ENCODE measurements around the gene HBEGF.

The HBEGF gene

GRCh38 chr5:140382866-140383265 lies 36.5 kb upstream of the HBEGF start:
- H3K27me3 ChIP-seq (replicated peaks in 2 of 5; ENCODE audit: control insufficient read depth in 4 of 5, insufficient read depth in 5 of 5, low read length in 4 of 5): no peaks in the 10 kb centered on the region
- CTCF ChIA-PET: interaction anchor here (0.6 to 3.1 kb wide), 2 partner anchors 10 to 13 kb away, joined by 4 to 15 read pairs; no protein-coding TSS in a partner anchor
- no peak overlapping the region for H3K27ac ChIP-seq (ENCODE audit: insufficient read depth in 1 of 2, low read depth in 1 of 2, low read length in 2 of 2, poor library complexity in 1 of 2, severe bottlenecking in 2 of 2)
- no peaks in the 10 kb centered on the region for H3K36me3 ChIP-seq (ENCODE audit: control insufficient read depth in 4 of 4, insufficient read depth in 4 of 4, low read length in 3 of 4)
- H3K9me3 ChIP-seq (ENCODE audit: control extremely low read depth in 1 of 5, control insufficient read depth in 4 of 5, insufficient read depth in 2 of 5, low read depth in 1 of 5, low read length in 4 of 5): no peaks in the 10 kb centered on the region
- H3K4me3 ChIP-seq (ENCODE audit: control insufficient read depth in 1 of 7, extremely low read depth in 1 of 7, insufficient read depth in 4 of 7, low read depth in 2 of 7, low read length in 6 of 7): no peak overlapping the region
- POLR2A ChIA-PET: no interaction called here
- H3K4me1 ChIP-seq (ENCODE audit: control extremely low read depth in 1 of 4, control insufficient read depth in 4 of 4, insufficient read depth in 4 of 4, low read length in 3 of 4): no peaks in the 10 kb centered on the region
- no peak for DNase-seq

- 100% methylated on average over 1 of the region's 1 CpG for WGBS (ENCODE audit: insufficient coverage)
- POLR2A ChIA-PET: no interaction called here
Measured at GRCh38 chr5:140381972-140382371, 35.6 kb upstream of the HBEGF start.

GRCh38 chr5:140381351-140381750 lies 34.9 kb upstream of the HBEGF start:
- POLR2A ChIA-PET: no interaction called here
- no peak overlapping the region for H3K4me3 ChIP-seq (ENCODE audit: control insufficient read depth in 1 of 7, extremely low read depth in 1 of 7, insufficient read depth in 4 of 7, low read depth in 2 of 7, low read length in 6 of 7)
- no peaks in the 10 kb centered on the region for H3K4me1 ChIP-seq (ENCODE audit: control extremely low read depth in 1 of 4, control insufficient read depth in 4 of 4, insufficient read depth in 4 of 4, low read length in 3 of 4)
- DNase-seq: no peak
- CTCF ChIA-PET: interaction anchor here (3.1 kb wide), 1 partner anchor 8 kb away, joined by 15 read pairs; no protein-coding TSS in a partner anchor
- H3K36me3 ChIP-seq (ENCODE audit: control insufficient read depth in 4 of 4, insufficient read depth in 4 of 4, low read length in 3 of 4): no peaks in the 10 kb centered on the region
- H3K27me3 ChIP-seq (replicated peaks in 2 of 5; ENCODE audit: control insufficient read depth in 4 of 5, insufficient read depth in 5 of 5, low read length in 4 of 5): no peaks in the 10 kb centered on the region
- no CpG with 5 or more reads among the region's 4 CpGs for WGBS (ENCODE audit: insufficient coverage)
- H3K27ac ChIP-seq (ENCODE audit: insufficient read depth in 1 of 2, low read depth in 1 of 2, low read length in 2 of 2, poor library complexity in 1 of 2, severe bottlenecking in 2 of 2): no peak overlapping the region
- H3K9me3 ChIP-seq (ENCODE audit: control extremely low read depth in 1 of 5, control insufficient read depth in 4 of 5, insufficient read depth in 2 of 5, low read depth in 1 of 5, low read length in 4 of 5): no peaks in the 10 kb centered on the region

More at GRCh38 chr5:140381972-140382371, 35.6 kb upstream of the HBEGF start:
- Histone ChIP-seq H3K4me3 (ENCODE audit: control insufficient read depth in 1 of 7, extremely low read depth in 1 of 7, insufficient read depth in 4 of 7, low read depth in 2 of 7, low read length in 6 of 7) (no peak overlapping the region), H3K4me1 (ENCODE audit: control extremely low read depth in 1 of 4, control insufficient read depth in 4 of 4, insufficient read depth in 4 of 4, low read length in 3 of 4) (no peaks in the 10 kb centered on the region), H3K9me3 (ENCODE audit: control extremely low read depth in 1 of 5, control insufficient read depth in 4 of 5, insufficient read depth in 2 of 5, low read depth in 1 of 5, low read length in 4 of 5) (no peaks in the 10 kb centered on the region), H3K27ac (ENCODE audit: insufficient read depth in 1 of 2, low read depth in 1 of 2, low read length in 2 of 2, poor library complexity in 1 of 2, severe bottlenecking in 2 of 2) (no peak overlapping the region), H3K36me3 (ENCODE audit: control insufficient read depth in 4 of 4, insufficient read depth in 4 of 4, low read length in 3 of 4) (no peaks in the 10 kb centered on the region), H3K27me3 (replicated peaks in 2 of 5; ENCODE audit: control insufficient read depth in 4 of 5, insufficient read depth in 5 of 5, low read length in 4 of 5) (no peaks in the 10 kb centered on the region)
- CTCF ChIA-PET: interaction anchor here (0.6 to 3.1 kb wide), 2 partner anchors 9 to 14 kb away, joined by 4 to 15 read pairs; no protein-coding TSS in a partner anchor
- no peak for DNase-seq

GRCh38 chr5:140372971-140373487 lies 26.6 kb upstream of the HBEGF start:
- Histone ChIP-seq H3K27ac (ENCODE audit: insufficient read depth in 1 of 2, low read depth in 1 of 2, low read length in 2 of 2, poor library complexity in 1 of 2, severe bottlenecking in 2 of 2) (no peak overlapping the region), H3K4me1 (ENCODE audit: control extremely low read depth in 1 of 4, control insufficient read depth in 4 of 4, insufficient read depth in 4 of 4, low read length in 3 of 4) (peaks cover 0 to 4% (median 1%) of the 10 kb centered on the region in 4 experiments), H3K4me3 (ENCODE audit: control insufficient read depth in 1 of 7, extremely low read depth in 1 of 7, insufficient read depth in 4 of 7, low read depth in 2 of 7, low read length in 6 of 7) (no peak overlapping the region), H3K9me3 (ENCODE audit: control extremely low read depth in 1 of 5, control insufficient read depth in 4 of 5, insufficient read depth in 2 of 5, low read depth in 1 of 5, low read length in 4 of 5) (no peaks in the 10 kb centered on the region), H3K36me3 (ENCODE audit: control insufficient read depth in 4 of 4, insufficient read depth in 4 of 4, low read length in 3 of 4) (no peaks in the 10 kb centered on the region), H3K27me3 (replicated peaks in 2 of 5; ENCODE audit: control insufficient read depth in 4 of 5, insufficient read depth in 5 of 5, low read length in 4 of 5) (no peaks in the 10 kb centered on the region)
- DNase-seq: peak; percentile 27 to 46 (median 30)
- ChIA-PET POLR2A (interaction anchor here (0.7 kb wide), 1 partner anchor 261 kb away, joined by 4 read pairs; no protein-coding TSS in a partner anchor), CTCF (interaction anchor here (0.8 to 2.4 kb wide), 26 partner anchors 9 to 269 kb away, joined by 3 to 15 read pairs (median 4); partner anchors contain the start of genes HBEGF and SLC4A9)
- 38% methylated on average over 1 of the region's 2 CpGs for WGBS (ENCODE audit: insufficient coverage)

GRCh38 chr5:140371356-140372151 lies 25.2 kb upstream of the HBEGF start:
- H3K4me3 ChIP-seq (ENCODE audit: control insufficient read depth in 1 of 7, extremely low read depth in 1 of 7, insufficient read depth in 4 of 7, low read depth in 2 of 7, low read length in 6 of 7): no peak overlapping the region
- CTCF ChIA-PET: interaction anchor here (0.9 to 2.4 kb wide), 14 partner anchors 8 to 264 kb away, joined by 3 to 10 read pairs (median 4); partner anchors contain the start of gene SLC4A9
- POLR2A ChIA-PET: no interaction called here

GRCh38 chr5:140367256-140368013 lies 21.0 kb upstream of the HBEGF start:
- CTCF ChIA-PET: interaction anchor here (1.0 to 2.0 kb wide), 4 partner anchors 13 to 81 kb away, joined by 3 to 6 read pairs (median 4); no protein-coding TSS in a partner anchor
- no peak for DNase-seq
- POLR2A ChIA-PET: interaction anchor here (0.8 kb wide), 1 partner anchor 280 kb away, joined by 4 read pairs; the partner anchor contains the start of genes IK and NDUFA2
- no peaks in the 10 kb centered on the region for H3K36me3 ChIP-seq (ENCODE audit: control insufficient read depth in 4 of 4, insufficient read depth in 4 of 4, low read length in 3 of 4)
- WGBS (ENCODE audit: insufficient coverage): 90% methylated on average over 8 of the region's 8 CpGs
- H3K27me3 ChIP-seq (replicated peaks in 2 of 5; ENCODE audit: control insufficient read depth in 4 of 5, insufficient read depth in 5 of 5, low read length in 4 of 5): no peaks in the 10 kb centered on the region
- H3K4me3 ChIP-seq (ENCODE audit: control insufficient read depth in 1 of 7, extremely low read depth in 1 of 7, insufficient read depth in 4 of 7, low read depth in 2 of 7, low read length in 6 of 7): no peak overlapping the region
- no peaks in the 10 kb centered on the region for H3K9me3 ChIP-seq (ENCODE audit: control extremely low read depth in 1 of 5, control insufficient read depth in 4 of 5, insufficient read depth in 2 of 5, low read depth in 1 of 5, low read length in 4 of 5)
- peaks cover 0 to 6% (median 4%) of the 10 kb centered on the region in 4 experiments for H3K4me1 ChIP-seq (ENCODE audit: control extremely low read depth in 1 of 4, control insufficient read depth in 4 of 4, insufficient read depth in 4 of 4, low read length in 3 of 4)
- H3K27ac ChIP-seq (ENCODE audit: insufficient read depth in 1 of 2, low read depth in 1 of 2, low read length in 2 of 2, poor library complexity in 1 of 2, severe bottlenecking in 2 of 2): no peak overlapping the region

More at GRCh38 chr5:140371356-140372151, 25.2 kb upstream of the HBEGF start:
- no peaks in the 10 kb centered on the region for H3K36me3 ChIP-seq (ENCODE audit: control insufficient read depth in 4 of 4, insufficient read depth in 4 of 4, low read length in 3 of 4)
- H3K9me3 ChIP-seq (ENCODE audit: control extremely low read depth in 1 of 5, control insufficient read depth in 4 of 5, insufficient read depth in 2 of 5, low read depth in 1 of 5, low read length in 4 of 5): no peaks in the 10 kb centered on the region
- no peaks in the 10 kb centered on the region for H3K27me3 ChIP-seq (replicated peaks in 2 of 5; ENCODE audit: control insufficient read depth in 4 of 5, insufficient read depth in 5 of 5, low read length in 4 of 5)
- no CpG with 5 or more reads among the region's 3 CpGs for WGBS (ENCODE audit: insufficient coverage)
- H3K27ac ChIP-seq (ENCODE audit: insufficient read depth in 1 of 2, low read depth in 1 of 2, low read length in 2 of 2, poor library complexity in 1 of 2, severe bottlenecking in 2 of 2): no peak overlapping the region
- DNase-seq: peak in 1 of 3 donors; percentile 18
- H3K4me1 ChIP-seq (ENCODE audit: control extremely low read depth in 1 of 4, control insufficient read depth in 4 of 4, insufficient read depth in 4 of 4, low read length in 3 of 4): peaks cover 0 to 4% (median 1%) of the 10 kb centered on the region in 4 experiments

All from common myeloid progenitor, CD34-positive (primary cell).